IPS-18a (cell line): ENCODE measurements around the gene FUT2.
A peak's percentile ranks its signal among the peaks of the same experiment; 100 is the strongest.

Experiments used
- H3K27ac ChIP-seq: one replicate; pipeline ENCODE4 v1.5.1; 2013; ENCODE audit warnings: low read length
- H3K27me3 ChIP-seq: one replicate; pipeline ENCODE4 v1.6.1; 2013; ENCODE audit warnings: mild to moderate bottlenecking, low read length; ENCODE audit not compliant: control insufficient read depth, insufficient read depth
- H3K36me3 ChIP-seq: one replicate; pipeline ENCODE4 v1.6.1; 2013; ENCODE audit warnings: low read depth, low read length; ENCODE audit not compliant: control insufficient read depth
- H3K4me1 ChIP-seq: one replicate; pipeline ENCODE4 v1.6.1; 2013; ENCODE audit warnings: low read depth, low read length; ENCODE audit not compliant: control insufficient read depth
- H3K4me3 ChIP-seq: one replicate; pipeline ENCODE4 v1.5.1; 2013; ENCODE audit warnings: low read length
- H3K9ac ChIP-seq: one replicate; pipeline ENCODE4 v1.6.1; 2013; ENCODE audit warnings: mild to moderate bottlenecking, low read length, moderate library complexity
- H3K9me3 ChIP-seq: one replicate; pipeline ENCODE4 v1.6.1; 2013; ENCODE audit warnings: low read depth, low read length; ENCODE audit not compliant: control insufficient read depth

The FUT2 gene

DNA sequence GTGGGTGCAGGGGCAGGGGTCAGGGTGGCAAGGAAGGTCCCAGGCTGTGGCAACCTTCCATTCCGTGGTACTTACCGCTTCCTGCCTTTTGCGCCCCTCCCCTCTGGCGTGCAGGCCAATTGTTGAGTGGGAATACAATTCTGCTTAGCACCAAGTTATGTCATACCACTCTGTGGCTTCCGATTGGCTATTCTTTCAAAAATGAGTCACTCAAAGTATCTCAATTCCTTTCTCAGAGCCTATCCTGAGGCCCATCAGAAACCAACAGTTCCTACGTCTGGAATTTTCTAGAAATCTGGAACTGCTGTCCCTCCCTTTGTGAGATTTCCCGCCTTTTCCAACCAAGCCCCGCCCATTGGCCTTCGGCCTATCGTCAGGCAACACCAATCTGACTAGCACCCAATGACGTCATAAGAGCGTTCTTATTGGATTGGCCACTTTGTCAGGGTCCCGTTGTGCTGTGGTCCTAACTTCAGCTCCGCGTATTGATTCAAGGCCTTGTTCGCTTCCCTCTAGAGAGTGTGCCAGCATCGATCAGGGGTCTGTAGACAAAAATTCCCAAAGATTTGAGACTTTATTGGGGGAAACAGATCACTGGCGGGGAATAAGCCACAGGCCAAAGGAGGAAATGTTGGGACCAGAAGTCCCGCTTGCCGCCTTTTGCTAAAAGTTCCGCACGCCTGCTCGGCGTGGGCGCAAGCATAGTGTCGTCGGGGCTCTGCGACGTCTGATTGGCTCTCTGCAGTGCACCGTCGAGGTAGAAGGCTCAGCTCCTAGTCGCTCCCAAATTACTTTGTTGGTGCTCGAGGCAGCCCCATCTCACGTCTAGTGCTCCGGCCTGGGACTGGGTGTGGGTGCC lies 34.7 kb upstream of the FUT2 start:
- H3K27ac ChIP-seq, result no peak overlapping the region

DNA sequence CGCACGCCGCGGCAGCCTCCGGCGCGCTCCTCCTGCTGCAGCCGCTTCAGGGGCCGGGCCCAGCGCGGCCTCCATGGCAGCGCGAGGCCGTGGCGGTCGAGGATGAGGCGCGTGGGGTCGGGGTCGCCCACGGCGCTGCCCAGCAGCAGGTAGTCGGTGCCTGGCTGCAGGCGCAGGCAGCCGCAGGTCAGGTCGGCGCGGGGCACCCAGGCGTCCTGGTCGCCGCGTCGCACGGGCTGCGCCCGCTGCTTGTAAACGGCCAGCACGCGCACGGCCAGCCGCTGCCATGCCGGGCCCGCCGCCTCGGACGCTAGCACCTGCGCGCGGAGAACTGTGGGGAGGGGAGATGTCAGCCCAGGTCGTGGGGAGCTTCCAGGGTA lies 34.1 kb upstream of the FUT2 start:
- Histone ChIP-seq H3K27me3 (no peaks in the 10 kb centered on the region), H3K27ac (no peak overlapping the region), H3K4me3 (no peak overlapping the region), H3K9me3 (no peaks in the 10 kb centered on the region), H3K4me1 (peaks cover 4% of the 10 kb centered on the region), H3K9ac (no peak overlapping the region), H3K36me3 (no peaks in the 10 kb centered on the region)

More for the DNA sequence above, 34.7 kb upstream of the FUT2 start:
- Histone ChIP-seq H3K4me3 (no peak overlapping the region), H3K36me3 (no peaks in the 10 kb centered on the region), H3K27me3 (no peaks in the 10 kb centered on the region), H3K9me3 (no peaks in the 10 kb centered on the region), H3K9ac (no peak overlapping the region), H3K4me1 (peaks cover 4% of the 10 kb centered on the region)

GRCh38 chr19:48663667-48664066 lies 32.1 kb upstream of the FUT2 start:
- H3K9ac ChIP-seq, result no peak overlapping the region
- no peaks in the 10 kb centered on the region for H3K4me1 ChIP-seq
- H3K36me3 ChIP-seq, result no peaks in the 10 kb centered on the region
- H3K27ac ChIP-seq, result no peak overlapping the region
- H3K9me3 ChIP-seq, result no peaks in the 10 kb centered on the region
- H3K4me3 ChIP-seq, result no peak overlapping the region
- H3K27me3 ChIP-seq, result no peaks in the 10 kb centered on the region

DNA sequence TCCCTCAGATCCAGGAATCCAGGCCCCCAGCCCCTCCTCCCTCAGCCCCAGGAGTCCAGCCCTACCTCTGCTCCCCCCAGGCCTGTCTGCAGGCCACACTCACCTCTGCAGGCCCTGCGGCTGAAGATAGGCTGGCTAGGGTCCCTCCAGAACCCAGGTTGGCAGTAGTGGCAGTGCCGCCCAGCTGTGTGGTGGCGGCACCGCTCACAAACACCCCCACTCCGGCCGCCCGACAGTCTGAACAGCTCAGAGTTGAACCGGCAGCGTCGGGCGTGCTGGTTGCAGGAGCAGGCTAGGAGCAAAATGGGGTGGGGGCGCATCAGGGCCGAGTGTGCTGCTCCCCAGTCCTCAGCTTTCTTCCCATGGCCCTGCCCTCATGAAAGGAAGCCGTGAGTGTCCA lies 31.3 kb upstream of the FUT2 start:
- H3K4me1 ChIP-seq, result no peaks in the 10 kb centered on the region
- H3K27ac ChIP-seq, result no peak overlapping the region
- no peak overlapping the region for H3K9ac ChIP-seq
- H3K4me3 ChIP-seq, result no peak overlapping the region
- no peaks in the 10 kb centered on the region for H3K9me3 ChIP-seq
- no peaks in the 10 kb centered on the region for H3K27me3 ChIP-seq
- H3K36me3 ChIP-seq, result no peaks in the 10 kb centered on the region

- H3K36me3 ChIP-seq, result no peaks in the 10 kb centered on the region
- no peaks in the 10 kb centered on the region for H3K27me3 ChIP-seq
- H3K9ac ChIP-seq, result no peak overlapping the region
- no peak overlapping the region for H3K4me3 ChIP-seq
- no peaks in the 10 kb centered on the region for H3K4me1 ChIP-seq
- H3K27ac ChIP-seq, result no peak overlapping the region
- no peaks in the 10 kb centered on the region for H3K9me3 ChIP-seq
Observed at GRCh38 chr19:48665786-48666185, 30.0 kb upstream of the FUT2 start.

DNA sequence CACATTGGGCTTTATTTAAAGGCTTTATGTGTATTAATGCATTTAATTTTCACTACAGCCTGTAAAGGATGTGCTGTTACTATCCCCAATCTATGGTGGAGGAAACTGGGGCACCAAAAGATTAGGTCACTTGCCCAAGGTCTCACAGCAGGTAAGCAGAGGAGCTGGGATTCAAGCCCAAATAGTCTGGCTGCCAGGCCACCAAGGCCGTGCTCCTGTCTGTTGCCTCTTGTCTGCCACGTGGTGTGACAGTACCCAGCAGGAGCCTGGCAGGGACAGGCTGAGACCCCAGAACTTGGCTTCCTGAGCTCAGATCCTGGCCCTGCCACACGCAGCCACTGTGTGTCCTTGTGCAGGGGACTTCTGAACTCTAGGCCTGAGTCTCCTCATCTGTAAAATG lies 27.4 kb upstream of the FUT2 start:
- Histone ChIP-seq H3K27ac (no peak overlapping the region), H3K4me1 (peaks cover 1% of the 10 kb centered on the region), H3K4me3 (no peak overlapping the region), H3K27me3 (no peaks in the 10 kb centered on the region), H3K9ac (no peak overlapping the region), H3K36me3 (no peaks in the 10 kb centered on the region), H3K9me3 (no peaks in the 10 kb centered on the region)

DNA sequence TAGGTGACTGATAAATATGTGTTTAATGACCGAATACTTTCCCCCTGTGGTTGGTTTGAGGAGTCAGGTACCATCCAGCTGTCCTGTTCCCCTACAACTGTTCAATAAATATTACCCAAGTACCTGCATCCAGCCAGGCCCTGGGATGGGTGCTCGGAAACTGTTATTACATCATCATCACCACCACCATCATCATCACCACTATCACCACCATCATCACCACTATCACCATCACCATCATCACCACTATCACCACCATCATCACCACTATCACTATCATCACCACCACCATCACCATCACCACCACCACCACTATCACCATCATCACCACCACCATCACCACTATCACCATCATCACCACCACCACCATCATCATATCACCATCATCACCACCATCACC lies 27.0 kb upstream of the FUT2 start:
- peaks cover 6% of the 10 kb centered on the region for H3K4me1 ChIP-seq
- H3K9me3 ChIP-seq, result no peaks in the 10 kb centered on the region
- no peaks in the 10 kb centered on the region for H3K36me3 ChIP-seq
- peaks cover 2% of the 10 kb centered on the region for H3K27me3 ChIP-seq
- H3K9ac ChIP-seq, result no peak overlapping the region
- H3K4me3 ChIP-seq, result no peak overlapping the region
- no peak overlapping the region for H3K27ac ChIP-seq

DNA sequence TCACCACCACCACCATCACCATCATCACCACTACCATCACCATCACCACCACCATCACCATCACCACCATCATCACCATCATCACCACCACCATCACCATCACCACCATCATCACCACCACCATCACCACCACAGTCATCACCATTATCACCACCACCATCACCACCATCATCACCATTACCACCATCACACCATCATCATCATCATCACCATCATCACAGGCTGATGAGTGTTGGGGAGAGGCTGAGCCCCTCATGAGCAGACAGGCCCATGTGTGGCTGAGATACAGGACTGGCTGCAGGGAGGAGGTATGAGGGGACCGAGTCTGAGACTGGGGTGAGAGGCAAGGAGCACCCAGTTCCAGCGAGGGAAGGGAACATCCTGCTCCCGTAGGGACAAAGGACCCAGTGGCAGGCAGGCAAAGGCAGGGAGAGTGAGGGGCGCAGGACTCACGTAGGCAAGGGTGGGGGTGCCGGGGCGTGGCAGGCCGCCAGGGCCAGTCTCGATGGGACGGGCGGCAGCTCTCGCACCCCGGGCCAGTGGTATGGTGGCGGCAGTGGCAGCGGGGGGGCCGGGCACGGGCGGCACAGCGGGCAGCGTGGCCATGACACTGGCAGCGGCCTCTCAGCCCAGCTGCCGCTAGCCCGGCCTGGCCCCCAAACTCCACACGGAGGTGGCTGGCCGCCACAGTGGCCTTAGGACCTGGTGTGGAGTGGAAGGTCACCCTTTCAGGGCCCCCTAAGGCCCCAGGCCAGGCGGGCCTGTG lies 25.7 kb upstream of the FUT2 start:
- Histone ChIP-seq H3K4me1 (peaks cover 17% of the 10 kb centered on the region), H3K36me3 (no peaks in the 10 kb centered on the region), H3K4me3 (no peak overlapping the region), H3K27me3 (peaks cover 12% of the 10 kb centered on the region), H3K9me3 (no peaks in the 10 kb centered on the region), H3K9ac (no peak overlapping the region), H3K27ac (no peak overlapping the region)

GRCh38 chr19:48670699-48671445 lies 24.9 kb upstream of the FUT2 start:
- Histone ChIP-seq H3K27me3 (peaks cover 12% of the 10 kb centered on the region), H3K36me3 (no peaks in the 10 kb centered on the region), H3K9me3 (no peaks in the 10 kb centered on the region), H3K4me3 (no peak overlapping the region), H3K27ac (no peak overlapping the region), H3K9ac (no peak overlapping the region), H3K4me1 (peaks cover 19% of the 10 kb centered on the region)

- Histone ChIP-seq H3K9ac (no peak overlapping the region), H3K4me1 (peaks cover 19% of the 10 kb centered on the region), H3K36me3 (no peaks in the 10 kb centered on the region), H3K27ac (no peak overlapping the region), H3K4me3 (no peak overlapping the region), H3K27me3 (peaks cover 12% of the 10 kb centered on the region), H3K9me3 (no peaks in the 10 kb centered on the region)
Observed at GRCh38 chr19:48671446-48671995, 24.2 kb upstream of the FUT2 start.

DNA sequence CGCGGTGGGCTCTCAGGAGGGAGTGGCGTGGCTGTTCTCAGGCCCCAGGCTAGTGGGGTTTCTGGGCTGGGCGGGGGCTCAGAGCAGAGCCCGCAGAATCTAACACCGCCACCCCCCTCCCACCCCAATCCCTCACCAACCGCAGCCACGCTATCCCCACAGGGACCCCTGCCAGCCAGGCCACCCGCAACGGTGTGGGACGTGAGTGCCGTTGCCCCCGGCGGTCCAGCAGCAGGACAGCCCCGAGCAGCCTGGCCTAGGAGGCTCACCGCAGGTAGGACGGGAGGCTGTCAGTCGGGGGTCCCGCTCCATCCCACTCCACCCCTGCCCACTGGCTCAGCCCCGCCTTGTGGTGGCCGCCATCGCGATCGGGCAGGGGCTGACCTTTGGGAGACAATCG lies 22.8 kb upstream of the FUT2 start, which contains the start of gene NTN5:
Gene NTN5, minus strand, starts transcription at position 24 of the 400 bp plus-strand sequence. CDS start 2,031 bp downstream, outside the sequence.
- H3K9me3 ChIP-seq, result no peaks in the 10 kb centered on the region
- peaks cover 19% of the 10 kb centered on the region for H3K4me1 ChIP-seq
- H3K4me3 ChIP-seq, result peak within 1 kb of the TSS; percentile 0
- no peaks in the 10 kb centered on the region for H3K36me3 ChIP-seq
- H3K27ac ChIP-seq, result no peak within 1 kb of the TSS
- H3K27me3 ChIP-seq, result peaks cover 12% of the 10 kb centered on the region
- H3K9ac ChIP-seq, result no peak within 1 kb of the TSS
